AG09319 (cell line): ENCODE data around the gene VEZT.

Experiments
- DNase-seq: peaks from one replicate; pipeline ENCODE4 v3.0.0-alpha.2; 2010; ENCODE audit warnings: low read depth; ENCODE audit errors: extremely low read depth
- CTCF ChIP-seq: IDR thresholded peaks from 2 replicates; pipeline ENCODE4 v1.5.1; 2011; ENCODE audit warnings: low read depth, mild to moderate bottlenecking, inconsistent platforms, low read length, moderate library complexity

VEZT gene

GRCh38 chr12:95259368-95259767 is 41.8 kb downstream of the VEZT start:
- no peak for DNase-seq
- TF ChIP-seq CTCF, result no peak

- TF ChIP-seq CTCF, result no peak
- no peak for DNase-seq
Measured at GRCh38 chr12:95261109-95261508, 43.5 kb downstream of the VEZT start.

GRCh38 chr12:95262808-95263207 is 45.2 kb downstream of the VEZT start:
- no peak for DNase-seq
- TF ChIP-seq CTCF, result no peak

GRCh38 chr12:95265765-95266164 is 48.2 kb downstream of the VEZT start:
- TF ChIP-seq CTCF, result no peak
- no peak for DNase-seq

- TF ChIP-seq CTCF, result no peak
- no peak for DNase-seq
Measured at GRCh38 chr12:95266254-95266653, 48.6 kb downstream of the VEZT start.

- no peak for DNase-seq
- TF ChIP-seq CTCF, result no peak
Measured at GRCh38 chr12:95269892-95270291, 52.3 kb downstream of the VEZT start.

- DNase-seq, result no peak
- no peak for TF ChIP-seq CTCF
Measured at GRCh38 chr12:95271465-95271864, 53.9 kb downstream of the VEZT start.

GRCh38 chr12:95277139-95277538 is 59.5 kb downstream of the VEZT start:
- DNase-seq, result peak; percentile 42
- no peak for TF ChIP-seq CTCF
